B cell (primary cell): ENCODE data around the gene TUT7. TPM values are rescaled to one million over a fixed set of nuclear protein-coding genes. Genes with fewer than 3 reads are reported as not detected.
"Not testable (repeated sequence)": the region's sequence is repeated elsewhere in the genome, so short reads cannot be mapped to it uniquely, and the experiment has no call there.

Source experiments
- ATAC-seq: fragments of 200-7000 bp; cut with Tn5 transposase; one replicate; pipeline ENCODE4 v1.10.0; 2021; ENCODE audit warnings: low read depth, mild to moderate bottlenecking, moderate number of reproducible peaks, moderate library complexity
- CTCF ChIA-PET: fragments of 350-600 bp; sonication (Branson Sonifier 250); formaldehyde crosslinking; loops from one replicate; lab custom pipeline; 2021; ENCODE audit warnings: antibody characterized with exemption, inconsistent platforms; lab: Charles Lee
- POLR2A ChIA-PET: fragments of 350-600 bp; sonication (Branson Sonifier 250); formaldehyde crosslinking; loops from one replicate; lab custom pipeline; 2021; ENCODE audit warnings: antibody characterized with exemption; lab: Charles Lee
- DNase-seq: peaks from one replicate; pipeline ENCODE4 v3.0.0; 2013
- H2AFZ ChIP-seq: 2 replicates; pipeline ENCODE4 v1.6.1; 2012; ENCODE audit warnings: mild to moderate bottlenecking, low read depth, low read length; ENCODE audit not compliant: insufficient read depth, poor library complexity, severe bottlenecking
- H3K27ac ChIP-seq, 2 donors: 1 replicate in 1 of 2; 2 replicates in 1 of 2; pipeline ENCODE4 v1.5.1; 2012 to 2013; ENCODE audit warnings: low read length in 2 of 2, mild to moderate bottlenecking in 2 of 2, moderate library complexity in 1 of 2
- H3K27me3 ChIP-seq, 4 experiments: fragments of 200-600 bp in 1 of 4; sonication (generic) in 1 of 4; replicated peaks in 1 of 4; 1 replicate in 2 of 4; 2 replicates in 2 of 4; pipeline versions ENCODE4 v1.6.1 to v1.7.0; 2013 to 2016; ENCODE audit warnings: low read length in 3 of 4, mild to moderate bottlenecking in 2 of 4, mixed read lengths in 1 of 4, moderate library complexity in 1 of 4; ENCODE audit not compliant: insufficient read depth in 4 of 4, control insufficient read depth in 3 of 4; ENCODE audit errors: control extremely low read depth in 1 of 4
- H3K36me3 ChIP-seq, 2 experiments: replicated peaks in 1 of 2; 1 replicate in 1 of 2; 2 replicates in 1 of 2; pipeline versions ENCODE4 v1.6.1 to v1.7.1; 2013; ENCODE audit warnings: low read length in 1 of 2; ENCODE audit not compliant: insufficient read depth in 2 of 2, control insufficient read depth in 1 of 2; ENCODE audit errors: control extremely low read depth in 1 of 2, extremely low read depth in 1 of 2
- H3K4me1 ChIP-seq, 2 donors: fragments of 200-600 bp in 1 of 2; sonication (generic) in 1 of 2; 1 replicate in 1 of 2; 2 replicates in 1 of 2; pipeline versions ENCODE4 v1.5.1 to v1.6.1; 2013 to 2017; ENCODE audit warnings: low read length in 2 of 2; ENCODE audit not compliant: control insufficient read depth in 2 of 2, insufficient read depth in 2 of 2
- H3K4me2 ChIP-seq: replicated peaks from 2 replicates; pipeline ENCODE3; 2012; ENCODE audit warnings: mild to moderate bottlenecking, low read depth, low read length; ENCODE audit not compliant: poor library complexity, severe bottlenecking
- H3K4me3 ChIP-seq, 5 experiments: fragments of 200-600 bp in 1 of 5; sonication (generic) in 1 of 5; 1 replicate in 3 of 5; 2 replicates in 2 of 5; pipeline versions ENCODE4 v1.5.1 to v1.7.0; 2011 to 2016; ENCODE audit warnings: low read length in 4 of 5, mild to moderate bottlenecking in 4 of 5, low read depth in 2 of 5, control low read depth in 1 of 5, moderate library complexity in 1 of 5; ENCODE audit not compliant: insufficient read depth in 1 of 5; ENCODE audit errors: control extremely low read depth in 1 of 5, extremely low read depth in 1 of 5
- H3K79me2 ChIP-seq: fragments of 200-600 bp; sonication (generic); one replicate; pipeline ENCODE4 v1.6.0; 2016; ENCODE audit warnings: low read length; ENCODE audit not compliant: control insufficient read depth, insufficient read depth
- H3K9ac ChIP-seq: fragments of 200-600 bp; sonication (generic); 2 replicates; pipeline ENCODE4 v1.6.1; 2017; ENCODE audit warnings: mild to moderate bottlenecking, low read length, moderate library complexity
- H3K9me3 ChIP-seq, 3 donors: one replicate each; pipeline versions ENCODE4 v1.6.1 to v1.7.1; 2013; ENCODE audit warnings: low read length in 2 of 3; ENCODE audit not compliant: control insufficient read depth in 2 of 3, insufficient read depth in 1 of 3; ENCODE audit errors: control extremely low read depth in 1 of 3
- H4K20me1 ChIP-seq: 2 replicates; pipeline ENCODE4 v1.6.0; 2012; ENCODE audit warnings: mild to moderate bottlenecking, low read length; ENCODE audit not compliant: insufficient read depth, control insufficient read depth, poor library complexity, severe bottlenecking
- H3K27ac Mint-ChIP-seq: one replicate; pipeline ENCODE4 v1.8.0; 2021; ENCODE audit warnings: mixed read lengths
- H3K27me3 Mint-ChIP-seq: one replicate; pipeline ENCODE4 v1.8.0; 2021; ENCODE audit warnings: mixed read lengths
- H3K4me1 Mint-ChIP-seq: one replicate; pipeline ENCODE4 v1.8.0; 2021; ENCODE audit warnings: mixed read lengths
- H3K4me3 Mint-ChIP-seq: one replicate; pipeline ENCODE4 v1.8.0; 2021; ENCODE audit warnings: mixed read lengths
- H3K9me3 Mint-ChIP-seq: one replicate; pipeline ENCODE4 v1.8.0; 2022; ENCODE audit warnings: mixed read lengths; ENCODE audit not compliant: insufficient read depth
- EZH2 ChIP-seq: IDR thresholded peaks from 2 replicates; pipeline ENCODE4 v1.6.1; 2012; ENCODE audit warnings: borderline replicate concordance, low read depth, mild to moderate bottlenecking, moderate library complexity, low read length; ENCODE audit not compliant: insufficient read depth, poor library complexity, severe bottlenecking
- WGBS: methylation state at CpG from one replicate; pipeline ENCODE4 v1.1.5; 2013; ENCODE audit warnings: missing lambda C conversion rate; ENCODE audit not compliant: insufficient coverage; 5-methylcytosine and 5-hydroxymethylcytosine counted together
- intact Hi-C: fragments of 100-400 bp; cut with micrococcal nuclease; formaldehyde crosslinking; loops from one replicate; pipeline ENCODE4 v1.10.0; 2022
- polyA plus RNA-seq: library from polyadenylated mRNA; depleted of rRNA; stranded (reverse); fragments of >200 nt; gene quantifications from 2 replicates; pipeline ENCODE4 v1.2.3, GENCODE V29; 2012
- total RNA-seq, 2 donors: library from RNA; stranded (reverse); fragments of 120-200 nt in 1 of 2; gene quantifications; 1 replicate in 1 of 2; 2 replicates in 1 of 2; pipeline versions ENCODE4 v1.2.3 to v1.2.4, GENCODE V29; 2013 to 2022
- TF ChIP-seq, protein P1 (sequence below): fragments of 200-600 bp; IDR thresholded peaks from one replicate; pipeline ENCODE4 v1.8.0; 2022; ENCODE audit warnings: antibody characterized with exemption, mild to moderate bottlenecking

TUT7 gene
- total and polyA plus RNA-seq, 2 donors (not counting 1 experiment from before 2014, with no cell fraction given): 18.3 to 70.7 TPM

DNA sequence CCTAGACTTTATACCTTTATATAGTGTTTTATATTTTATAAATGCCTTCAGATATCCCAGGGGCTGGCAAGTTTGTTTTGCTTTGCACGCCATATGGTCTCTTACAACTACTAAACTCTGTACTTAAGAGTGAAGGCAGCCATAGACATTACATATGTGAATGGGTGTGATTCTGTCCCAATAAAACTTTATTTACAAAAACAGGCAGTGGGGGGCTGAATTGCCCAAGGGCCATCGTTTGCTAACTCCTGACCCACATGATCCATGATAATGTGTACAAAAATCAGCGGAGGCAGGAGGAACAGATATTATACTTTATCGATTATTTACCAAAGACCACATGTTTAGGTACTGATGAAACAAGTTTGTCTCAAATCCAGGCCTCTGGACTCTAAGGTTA lies 36.0 kb downstream of the TUT7 start:
- H3K27ac Mint-ChIP-seq: no peak overlapping the region
- H3K27ac ChIP-seq: no peak overlapping the region
- H3K4me1 Mint-ChIP-seq: no peaks in the 10 kb centered on the region
- ATAC-seq (no peak), DNase-seq (no peak)
- intact Hi-C loops: no loop called here
- no peaks in the 10 kb centered on the region for H4K20me1 ChIP-seq
- POLR2A ChIA-PET: no interaction called here
- H3K4me3 Mint-ChIP-seq: no peak overlapping the region
- no CpG with 5 or more reads among the region's 4 CpGs for WGBS
- no peaks in the 10 kb centered on the region for H3K27me3 Mint-ChIP-seq
- no peak for TF ChIP-seq EZH2
- TF ChIP-seq, protein P1, sequence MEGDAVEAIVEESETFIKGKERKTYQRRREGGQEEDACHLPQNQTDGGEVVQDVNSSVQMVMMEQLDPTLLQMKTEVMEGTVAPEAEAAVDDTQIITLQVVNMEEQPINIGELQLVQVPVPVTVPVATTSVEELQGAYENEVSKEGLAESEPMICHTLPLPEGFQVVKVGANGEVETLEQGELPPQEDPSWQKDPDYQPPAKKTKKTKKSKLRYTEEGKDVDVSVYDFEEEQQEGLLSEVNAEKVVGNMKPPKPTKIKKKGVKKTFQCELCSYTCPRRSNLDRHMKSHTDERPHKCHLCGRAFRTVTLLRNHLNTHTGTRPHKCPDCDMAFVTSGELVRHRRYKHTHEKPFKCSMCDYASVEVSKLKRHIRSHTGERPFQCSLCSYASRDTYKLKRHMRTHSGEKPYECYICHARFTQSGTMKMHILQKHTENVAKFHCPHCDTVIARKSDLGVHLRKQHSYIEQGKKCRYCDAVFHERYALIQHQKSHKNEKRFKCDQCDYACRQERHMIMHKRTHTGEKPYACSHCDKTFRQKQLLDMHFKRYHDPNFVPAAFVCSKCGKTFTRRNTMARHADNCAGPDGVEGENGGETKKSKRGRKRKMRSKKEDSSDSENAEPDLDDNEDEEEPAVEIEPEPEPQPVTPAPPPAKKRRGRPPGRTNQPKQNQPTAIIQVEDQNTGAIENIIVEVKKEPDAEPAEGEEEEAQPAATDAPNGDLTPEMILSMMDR: no peak
- H3K4me1 ChIP-seq: no peaks in the 10 kb centered on the region
- H2AFZ ChIP-seq: no peak overlapping the region
- CTCF ChIA-PET: no interaction called here
- H3K9ac ChIP-seq: no peak overlapping the region
- no peaks in the 10 kb centered on the region for H3K9me3 ChIP-seq
- H3K27me3 ChIP-seq: no peaks in the 10 kb centered on the region
- H3K9me3 Mint-ChIP-seq: no peaks in the 10 kb centered on the region
- no peak overlapping the region for H3K4me2 ChIP-seq
- H3K79me2 ChIP-seq: no peaks in the 10 kb centered on the region
- H3K4me3 ChIP-seq: no peak overlapping the region
- peaks cover 22 to 84% of the 10 kb centered on the region in 2 experiments for H3K36me3 ChIP-seq

DNA sequence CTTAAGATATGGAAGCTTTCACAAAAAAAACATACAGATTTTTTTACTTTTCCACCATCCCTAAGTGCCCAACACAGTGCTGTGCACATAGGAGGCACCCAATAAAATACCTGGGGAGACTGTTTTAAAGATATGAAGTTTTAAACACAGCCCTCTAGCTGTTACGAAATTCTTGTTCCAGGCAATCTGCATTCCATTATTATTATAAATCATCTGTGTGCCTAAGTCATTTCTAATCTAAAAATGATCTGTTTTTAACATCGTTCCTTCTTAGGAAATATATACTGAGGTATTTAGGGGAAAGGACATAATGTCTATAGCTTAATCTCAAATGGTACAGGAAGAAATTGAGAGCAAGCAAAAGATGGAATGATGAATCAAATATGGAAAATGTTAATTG lies 39.1 kb downstream of the TUT7 start:
- Mint-ChIP-seq H3K27ac (no peak overlapping the region), H3K9me3 (no peaks in the 10 kb centered on the region), H3K4me1 (no peaks in the 10 kb centered on the region), H3K4me3 (no peak overlapping the region), H3K27me3 (no peaks in the 10 kb centered on the region)
- no peaks in the 10 kb centered on the region for H3K79me2 ChIP-seq
- no peaks in the 10 kb centered on the region for H4K20me1 ChIP-seq
- DNase-seq: no peak
- no CpG with 5 or more reads among the region's 2 CpGs for WGBS
- ChIA-PET POLR2A (interaction anchor here (0.6 kb wide), 1 partner anchor 74 kb away, joined by 3 read pairs; no protein-coding TSS in a partner anchor), CTCF (no interaction called here)
- ATAC-seq: no peak
- intact Hi-C loops: no loop called here
- no peak overlapping the region for H2AFZ ChIP-seq
- H3K9ac ChIP-seq: no peak overlapping the region
- H3K9me3 ChIP-seq: peaks cover 0 to 3% (median 0%) of the 10 kb centered on the region in 3 donors
- H3K36me3 ChIP-seq: peaks cover 30 to 79% of the 10 kb centered on the region in 2 experiments
- H3K4me3 ChIP-seq: no peak overlapping the region
- H3K4me2 ChIP-seq: no peak overlapping the region
- no peak for TF ChIP-seq EZH2
- TF ChIP-seq, protein P1: no peak
- no peaks in the 10 kb centered on the region for H3K27me3 ChIP-seq
- H3K4me1 ChIP-seq: no peaks in the 10 kb centered on the region
- H3K27ac ChIP-seq: no peak overlapping the region

DNA sequence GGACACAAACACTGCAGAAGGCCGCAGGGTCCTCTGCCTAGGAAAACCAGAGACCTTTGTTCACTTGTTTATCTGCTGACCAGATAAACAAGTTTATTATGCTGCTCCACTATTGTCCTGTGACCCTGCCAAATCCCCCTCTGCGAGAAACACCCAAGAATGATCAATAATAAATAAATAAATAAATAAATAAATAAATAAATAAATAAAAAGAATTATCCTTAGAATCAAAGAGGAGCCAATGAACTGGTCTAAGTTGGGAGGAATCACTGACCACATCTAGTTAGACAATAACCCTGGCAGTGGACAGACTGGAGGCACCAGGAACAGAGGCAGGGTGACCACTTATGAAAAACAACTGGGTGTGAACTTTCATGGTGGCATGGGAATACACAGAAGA lies 41.3 kb downstream of the TUT7 start:
- H3K27ac Mint-ChIP-seq, H3K4me1 Mint-ChIP-seq, ATAC-seq, H3K9ac ChIP-seq, H3K4me1 ChIP-seq, H3K27me3 Mint-ChIP-seq, H3K4me3 ChIP-seq, DNase-seq, H2AFZ ChIP-seq, H3K27me3 ChIP-seq, H4K20me1 ChIP-seq, H3K79me2 ChIP-seq, intact Hi-C loops, H3K4me3 Mint-ChIP-seq, H3K4me2 ChIP-seq, POLR2A ChIA-PET, H3K27ac ChIP-seq, H3K9me3 Mint-ChIP-seq, H3K9me3 ChIP-seq, CTCF ChIA-PET: not testable (repeated sequence)
- no CpG with 5 or more reads among the region's 2 CpGs for WGBS
- H3K36me3 ChIP-seq: peaks cover 32 to 79% of the 10 kb centered on the region in 2 experiments
